Activated T-helper 2 cell treated with anti-CD3 and anti-CD28 coated beads, Interferon-gamma antibody, Interleukin-2, Interleukin-4, amounts not matched to agents 10 μg/mL and 5 μg/mL and 100 μg/mL, durations not matched to agents 14 hours and 24 hours and 36 hours (primary cell): Measurements from ENCODE around the gene MBTPS1. TPM values are rescaled to one million over a fixed set of nuclear protein-coding genes. Genes with fewer than 3 reads are reported as not detected.

Experiments
- DNase-seq: peaks from one replicate; pipeline ENCODE4 v3.0.0; 2021; ENCODE audit warnings: low spot score
- H3K27ac Mint-ChIP-seq: one replicate; pipeline ENCODE4 v1.8.0; 2021; ENCODE audit warnings: mixed read lengths
- H3K27me3 Mint-ChIP-seq: one replicate; pipeline ENCODE4 v1.8.0; 2021; ENCODE audit warnings: low read depth, mixed read lengths
- H3K36me3 Mint-ChIP-seq: one replicate; pipeline ENCODE4 v1.8.0; 2021; ENCODE audit warnings: low read depth, mixed read lengths
- H3K4me1 Mint-ChIP-seq: one replicate; pipeline ENCODE4 v1.8.0; 2021; ENCODE audit warnings: low read depth, mixed read lengths
- H3K4me3 Mint-ChIP-seq: one replicate; pipeline ENCODE4 v1.8.0; 2021; ENCODE audit warnings: low read depth, mild to moderate bottlenecking, moderate library complexity, mixed read lengths
- H3K9me3 Mint-ChIP-seq: one replicate; pipeline ENCODE4 v1.8.0; 2021; ENCODE audit warnings: mixed read lengths
- intact Hi-C: fragments of 100-400 bp; cut with micrococcal nuclease; formaldehyde crosslinking; loops from one replicate; pipeline ENCODE4 v1.15.1; 2023
- total RNA-seq: library from RNA; stranded (reverse); gene quantifications from 2 replicates; pipeline ENCODE4 v1.2.3, GENCODE V29; 2022

MBTPS1 gene
- total RNA-seq, 1 donor from 2014 or later = 54.5 TPM

DNA sequence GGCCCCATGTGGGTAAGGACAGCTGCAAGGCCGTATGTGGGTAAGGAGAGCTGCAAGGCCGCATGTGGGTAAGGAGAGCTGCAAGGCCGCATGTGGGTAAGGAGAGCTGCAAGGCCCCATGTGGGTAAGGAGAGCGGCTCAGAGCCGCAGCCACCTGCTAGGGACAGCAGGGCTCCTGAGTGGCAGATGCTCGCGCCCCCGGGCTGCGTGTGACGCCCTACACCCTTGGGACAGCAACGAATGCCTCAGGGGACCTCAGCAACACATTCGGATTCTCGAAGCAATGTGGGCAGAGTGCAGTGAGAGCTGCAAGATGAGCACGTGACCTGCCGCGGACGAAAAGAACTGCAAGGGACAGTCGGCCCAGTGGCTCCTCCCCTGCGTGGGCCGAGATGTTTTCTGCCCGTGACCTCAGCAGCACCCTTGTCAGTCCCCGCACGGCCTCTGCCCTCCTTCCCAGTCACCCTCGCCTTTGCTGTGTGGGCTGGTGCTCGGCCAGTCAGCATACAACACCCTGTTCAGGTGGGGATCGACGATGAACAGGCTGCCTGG, 64.6 kb downstream of the MBTPS1 start:
- Mint-ChIP-seq H3K27ac (no peak overlapping the region), H3K27me3 (no peaks in the 10 kb centered on the region), H3K36me3 (peaks cover 41% of the 10 kb centered on the region), H3K4me1 (no peaks in the 10 kb centered on the region), H3K4me3 (no peak overlapping the region), H3K9me3 (no peaks in the 10 kb centered on the region)
- intact Hi-C loops = no loop called here
- no peak for DNase-seq

DNA sequence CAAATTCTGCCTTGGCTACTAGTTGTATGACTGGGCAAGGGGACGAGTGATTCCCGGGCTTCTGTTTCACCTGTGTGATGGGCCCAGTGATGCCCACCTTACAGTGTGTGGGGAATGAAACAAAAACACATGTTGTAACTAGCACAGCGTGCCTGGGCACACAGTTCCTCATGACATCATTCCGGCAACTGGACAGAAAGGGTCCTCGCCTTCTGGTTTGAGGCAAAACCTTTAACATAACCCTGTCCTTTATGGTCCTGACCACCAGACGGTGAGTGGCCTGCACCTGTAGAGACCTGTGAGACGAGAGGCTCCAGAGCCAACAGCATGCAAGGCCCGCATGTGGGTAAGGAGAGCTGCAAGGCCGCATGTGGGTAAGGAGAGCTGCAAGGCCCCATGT, 66.4 kb downstream of the MBTPS1 start:
- DNase-seq = no peak
- intact Hi-C loops = no loop called here
- no peaks in the 10 kb centered on the region for H3K27me3 Mint-ChIP-seq
- H3K4me3 Mint-ChIP-seq = no peak overlapping the region
- no peaks in the 10 kb centered on the region for H3K9me3 Mint-ChIP-seq
- no peak overlapping the region for H3K27ac Mint-ChIP-seq
- peaks cover 28% of the 10 kb centered on the region for H3K36me3 Mint-ChIP-seq
- H3K4me1 Mint-ChIP-seq = no peaks in the 10 kb centered on the region

DNA sequence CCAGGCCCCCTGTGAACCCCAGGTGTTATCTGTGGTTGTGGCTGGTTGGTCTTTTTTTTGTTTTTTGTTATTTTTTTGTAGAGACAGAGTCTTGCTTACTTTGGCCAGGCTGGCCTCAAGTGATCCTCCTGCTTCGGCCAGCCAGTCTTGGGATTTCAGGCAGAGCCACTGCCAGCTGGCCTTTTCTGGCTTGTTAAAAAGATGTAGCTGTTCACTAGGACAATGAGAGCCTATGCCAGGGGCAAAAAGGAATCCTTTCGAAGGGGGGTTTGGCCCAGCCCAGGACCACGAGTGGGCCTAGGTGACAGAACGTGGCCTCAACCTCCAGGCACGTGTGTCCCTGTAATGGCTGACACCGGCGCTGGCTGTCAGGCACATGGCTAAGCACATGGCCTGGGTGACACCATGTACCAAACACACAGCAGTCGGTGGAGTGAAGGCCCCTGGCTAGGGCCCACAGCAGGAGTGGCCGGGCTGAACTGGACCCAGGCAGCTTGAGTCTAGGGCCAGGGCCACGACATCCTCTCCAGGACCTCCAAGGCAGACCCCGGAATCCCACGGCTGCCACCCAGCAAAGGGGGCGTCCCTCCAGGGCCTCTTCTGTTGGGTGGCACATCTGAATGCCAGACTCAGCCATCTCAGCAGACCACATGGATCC, 67.2 kb downstream of the MBTPS1 start:
- Mint-ChIP-seq H3K36me3 (peaks cover 27% of the 10 kb centered on the region), H3K4me1 (no peaks in the 10 kb centered on the region), H3K27me3 (no peaks in the 10 kb centered on the region), H3K4me3 (no peak overlapping the region), H3K9me3 (no peaks in the 10 kb centered on the region), H3K27ac (no peak overlapping the region)
- intact Hi-C loops = no loop called here
- no peak for DNase-seq

DNA sequence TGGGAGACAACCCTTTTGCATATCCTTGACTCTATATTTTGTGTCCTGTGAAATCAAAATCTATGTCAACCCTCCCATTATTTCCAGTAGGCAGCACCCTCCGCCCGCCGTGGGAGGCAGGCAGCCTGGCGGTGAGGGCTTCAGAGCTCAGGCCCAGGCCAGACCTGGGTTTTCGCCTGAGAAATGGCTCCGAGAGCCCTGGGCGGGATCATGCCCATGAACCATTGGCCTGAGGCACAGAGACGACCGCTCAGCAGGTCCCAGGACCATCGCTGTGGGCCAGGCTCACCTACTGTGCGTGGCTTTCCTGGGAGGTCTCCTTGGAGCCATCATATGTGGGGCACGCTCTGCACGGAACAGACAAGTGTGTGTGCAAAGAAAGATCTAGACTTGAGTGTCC, 67.9 kb downstream of the MBTPS1 start:
- Mint-ChIP-seq H3K27ac (no peak overlapping the region), H3K9me3 (no peaks in the 10 kb centered on the region), H3K4me3 (no peak overlapping the region), H3K4me1 (no peaks in the 10 kb centered on the region), H3K27me3 (peaks cover 2% of the 10 kb centered on the region), H3K36me3 (peaks cover 22% of the 10 kb centered on the region)
- intact Hi-C loops = no loop called here
- no peak for DNase-seq

DNA sequence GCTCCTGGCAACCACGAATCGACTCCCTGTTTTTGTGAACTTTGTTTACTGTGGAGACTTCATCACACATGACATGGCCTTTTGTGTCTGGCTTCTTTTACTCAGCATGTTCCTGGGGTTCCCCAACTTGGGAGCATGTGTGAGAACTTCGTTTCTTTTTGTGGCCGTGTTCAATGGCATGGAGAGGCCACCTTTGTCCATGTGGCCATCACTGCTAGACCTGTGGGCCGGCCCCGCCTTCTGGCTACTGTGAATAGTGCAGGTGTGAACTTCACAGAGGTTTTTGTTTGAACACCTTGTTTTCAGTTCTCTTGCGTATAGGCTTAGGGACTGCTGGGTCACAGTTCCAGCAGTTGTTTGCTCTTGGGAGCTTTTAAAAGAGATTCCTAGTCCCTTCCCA, 68.5 kb downstream of the MBTPS1 start:
- no peak for DNase-seq
- no peak overlapping the region for H3K27ac Mint-ChIP-seq
- no peaks in the 10 kb centered on the region for H3K4me1 Mint-ChIP-seq
- no peak overlapping the region for H3K4me3 Mint-ChIP-seq
- H3K36me3 Mint-ChIP-seq = peaks cover 16% of the 10 kb centered on the region
- peaks cover 8% of the 10 kb centered on the region for H3K27me3 Mint-ChIP-seq
- intact Hi-C loops = no loop called here
- no peaks in the 10 kb centered on the region for H3K9me3 Mint-ChIP-seq

DNA sequence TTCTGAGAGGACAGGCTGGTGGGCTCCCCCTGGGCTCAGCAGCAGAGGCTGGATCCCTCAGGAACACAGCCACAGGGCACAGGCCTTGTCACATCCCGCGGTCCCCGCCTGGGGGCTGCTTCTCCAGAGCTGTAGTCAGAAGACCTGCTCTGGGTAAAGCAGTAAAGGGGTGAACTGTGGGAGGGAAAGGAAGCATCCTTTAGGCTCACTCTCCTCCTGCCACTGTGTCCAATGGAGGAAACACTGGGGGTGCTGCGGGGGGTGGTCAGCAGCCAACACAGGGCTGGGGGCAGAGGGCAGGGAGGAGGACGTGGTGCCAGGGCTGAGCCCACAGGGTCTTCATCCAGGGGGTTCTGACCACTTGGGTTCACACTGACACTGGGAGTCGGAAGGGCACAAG, 69.1 kb downstream of the MBTPS1 start:
- H3K9me3 Mint-ChIP-seq = no peaks in the 10 kb centered on the region
- intact Hi-C loops = no loop called here
- peaks cover 9% of the 10 kb centered on the region for H3K36me3 Mint-ChIP-seq
- H3K27ac Mint-ChIP-seq = no peak overlapping the region
- H3K27me3 Mint-ChIP-seq = peaks cover 11% of the 10 kb centered on the region
- DNase-seq = no peak
- H3K4me3 Mint-ChIP-seq = no peak overlapping the region
- no peaks in the 10 kb centered on the region for H3K4me1 Mint-ChIP-seq

DNA sequence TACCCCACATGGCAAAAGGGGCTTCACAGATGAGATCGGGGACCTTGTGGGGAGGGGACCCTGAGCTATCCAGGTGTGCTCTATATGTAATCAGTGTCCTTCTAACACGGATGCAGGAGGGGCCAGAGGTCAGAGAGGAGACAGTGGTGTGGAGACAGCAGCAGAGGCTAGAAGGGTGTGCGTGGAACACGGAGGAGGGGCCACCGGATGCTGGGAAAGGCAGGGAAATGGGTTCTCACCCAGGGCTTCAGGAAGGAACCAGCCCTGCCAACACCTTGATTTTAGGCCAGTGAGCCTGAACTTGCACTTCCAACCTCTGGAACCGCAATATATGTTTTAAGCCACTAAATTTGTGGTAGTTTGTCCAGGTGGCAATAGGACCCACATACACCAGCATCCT, 69.5 kb downstream of the MBTPS1 start:
- Mint-ChIP-seq H3K27me3 (peaks cover 13% of the 10 kb centered on the region), H3K27ac (no peak overlapping the region)
- intact Hi-C loops = no loop called here

DNA sequence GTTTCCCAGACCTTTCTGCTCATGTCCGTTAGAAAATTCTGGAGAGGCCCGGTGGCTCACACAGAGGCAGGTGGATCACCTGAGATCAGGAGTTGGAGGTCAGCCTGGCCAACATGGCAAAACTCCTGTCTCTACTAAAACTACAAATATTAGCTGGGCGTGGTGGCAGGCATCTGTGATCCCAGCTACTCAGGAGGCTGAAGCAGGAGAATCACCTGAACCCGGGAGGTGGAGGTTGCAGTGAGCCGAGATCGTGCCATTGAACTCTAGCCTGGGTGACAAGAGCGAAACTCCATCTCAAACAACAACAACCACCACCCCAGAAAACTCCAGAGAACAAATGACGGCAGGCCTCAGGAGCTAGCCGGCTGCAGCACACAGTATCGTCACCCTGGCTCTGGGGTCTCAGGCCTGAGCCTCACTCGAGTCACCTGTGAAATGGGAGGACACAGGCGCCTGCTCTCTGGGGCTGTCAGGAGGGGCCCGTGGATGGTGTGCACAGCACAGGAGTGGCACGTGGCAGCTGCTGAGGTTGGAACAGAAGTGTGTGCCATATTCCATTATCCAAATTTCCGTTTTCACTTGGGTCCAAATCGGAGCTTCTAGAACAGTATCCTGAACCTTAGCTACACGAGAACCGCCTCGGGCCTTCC, 70.8 kb downstream of the MBTPS1 start:
- H3K9me3 Mint-ChIP-seq = no peaks in the 10 kb centered on the region
- peaks cover 17% of the 10 kb centered on the region for H3K27me3 Mint-ChIP-seq
- intact Hi-C loops = no loop called here
- peaks cover 4% of the 10 kb centered on the region for H3K36me3 Mint-ChIP-seq
- H3K4me1 Mint-ChIP-seq = no peaks in the 10 kb centered on the region
- DNase-seq = no peak
- no peak overlapping the region for H3K27ac Mint-ChIP-seq
- no peak overlapping the region for H3K4me3 Mint-ChIP-seq

More for the DNA sequence above, 69.5 kb downstream of the MBTPS1 start:
- Mint-ChIP-seq H3K36me3 (peaks cover 5% of the 10 kb centered on the region), H3K9me3 (no peaks in the 10 kb centered on the region), H3K4me3 (no peak overlapping the region), H3K4me1 (no peaks in the 10 kb centered on the region)
- DNase-seq = no peak

DNA sequence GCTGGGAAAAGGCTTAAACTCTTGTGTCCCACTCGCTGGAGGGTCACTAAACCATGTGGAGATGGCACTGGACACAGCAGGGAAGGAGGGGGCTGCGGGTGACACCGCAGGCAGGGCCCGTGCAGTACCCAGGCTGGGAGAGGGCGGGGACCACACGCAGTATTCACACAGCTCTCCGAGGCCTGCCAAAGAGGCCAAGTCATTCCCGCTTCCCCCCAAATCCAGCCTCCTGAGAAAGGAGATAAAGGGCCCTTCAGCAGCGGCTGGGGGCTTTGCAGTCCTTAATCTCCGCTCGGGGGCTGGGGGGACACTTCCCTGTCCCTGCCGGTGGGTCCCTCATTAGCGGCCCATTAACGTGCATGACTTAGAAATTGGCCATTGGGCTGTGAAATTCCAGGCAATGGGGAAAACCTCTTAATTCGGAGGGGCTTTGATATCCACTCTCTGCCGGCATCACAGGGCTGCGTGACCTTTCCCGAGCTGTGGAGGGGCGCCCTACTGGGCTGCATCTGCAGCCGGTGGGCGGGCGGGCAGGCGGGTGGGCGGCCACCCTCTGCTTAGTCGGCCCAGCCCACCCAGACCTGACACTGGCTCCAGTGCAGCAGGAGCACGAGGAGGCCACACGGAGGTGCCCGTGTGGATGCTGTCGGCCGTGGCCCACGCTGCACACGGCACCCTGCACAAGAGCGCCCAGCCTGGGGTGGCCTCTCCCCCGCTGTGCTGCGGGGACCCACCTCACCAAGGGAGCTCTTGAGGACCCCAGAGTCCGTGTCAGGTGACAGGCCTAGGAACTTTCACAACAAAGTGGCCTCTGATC, 71.5 kb downstream of the MBTPS1 start:
- H3K27ac Mint-ChIP-seq = no peak overlapping the region
- H3K4me3 Mint-ChIP-seq = no peak overlapping the region
- intact Hi-C loops = no loop called here
- no peaks in the 10 kb centered on the region for H3K9me3 Mint-ChIP-seq
- no peaks in the 10 kb centered on the region for H3K4me1 Mint-ChIP-seq
- no peak for DNase-seq
- H3K36me3 Mint-ChIP-seq = peaks cover under 1% of the 10 kb centered on the region
- peaks cover 17% of the 10 kb centered on the region for H3K27me3 Mint-ChIP-seq

DNA sequence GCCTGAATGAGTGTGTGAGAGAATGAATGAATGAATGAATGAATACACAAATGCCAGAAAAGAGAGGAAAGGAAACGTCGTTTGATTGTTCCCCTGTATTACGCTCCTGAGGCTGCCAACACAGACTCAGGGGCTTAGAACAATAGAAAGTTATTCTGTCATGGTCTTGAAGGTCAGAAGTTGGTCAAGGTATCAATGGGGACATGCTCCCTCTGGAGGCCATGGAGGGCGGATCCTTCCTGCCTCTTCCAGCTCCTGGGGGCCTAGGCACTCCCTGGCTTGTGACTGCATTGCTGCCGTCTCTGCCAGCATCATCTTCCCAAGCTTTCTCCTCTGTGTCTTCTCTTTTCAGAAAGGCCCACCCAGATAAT, 72.6 kb downstream of the MBTPS1 start:
- Mint-ChIP-seq H3K4me3 (no peak overlapping the region), H3K4me1 (no peaks in the 10 kb centered on the region), H3K9me3 (no peaks in the 10 kb centered on the region), H3K27ac (no peak overlapping the region), H3K36me3 (no peaks in the 10 kb centered on the region), H3K27me3 (peaks cover 21% of the 10 kb centered on the region)
- no peak for DNase-seq
- intact Hi-C loops = no loop called here

DNA sequence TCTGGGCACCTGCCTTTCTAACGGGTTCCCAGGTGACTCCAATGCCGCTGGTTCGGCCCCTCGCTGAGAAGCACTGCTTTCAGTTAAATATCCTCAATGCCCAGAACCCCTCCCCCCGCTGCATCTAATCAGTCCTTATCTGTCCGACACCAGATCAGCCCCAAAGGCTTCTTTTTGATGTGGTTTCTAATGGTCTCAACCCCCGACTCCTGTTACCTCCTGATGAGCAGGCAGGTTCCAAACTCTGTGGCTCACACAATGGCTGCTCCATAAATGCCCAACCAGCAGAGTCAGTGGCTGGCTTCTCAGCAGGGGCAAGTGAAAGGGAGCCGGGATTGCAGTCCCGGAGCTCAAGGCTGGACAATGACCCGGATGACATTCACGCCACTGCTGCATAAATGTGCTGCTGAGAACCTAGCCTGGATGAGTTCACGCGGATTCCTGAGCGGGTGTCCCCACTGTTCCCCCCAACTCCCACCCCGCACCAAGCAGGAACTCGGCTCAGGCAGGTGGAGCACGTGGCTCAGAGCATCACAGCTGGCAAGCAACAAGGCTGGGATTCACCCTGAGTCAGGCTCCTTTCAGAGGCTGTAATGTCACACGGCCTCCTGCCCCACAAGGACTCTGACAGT, 73.1 kb downstream of the MBTPS1 start:
- H3K36me3 Mint-ChIP-seq = no peaks in the 10 kb centered on the region
- intact Hi-C loops = no loop called here
- H3K4me3 Mint-ChIP-seq = no peak overlapping the region
- no peak overlapping the region for H3K27ac Mint-ChIP-seq
- no peaks in the 10 kb centered on the region for H3K4me1 Mint-ChIP-seq
- no peaks in the 10 kb centered on the region for H3K9me3 Mint-ChIP-seq
- peaks cover 21% of the 10 kb centered on the region for H3K27me3 Mint-ChIP-seq
- no peak for DNase-seq

DNA sequence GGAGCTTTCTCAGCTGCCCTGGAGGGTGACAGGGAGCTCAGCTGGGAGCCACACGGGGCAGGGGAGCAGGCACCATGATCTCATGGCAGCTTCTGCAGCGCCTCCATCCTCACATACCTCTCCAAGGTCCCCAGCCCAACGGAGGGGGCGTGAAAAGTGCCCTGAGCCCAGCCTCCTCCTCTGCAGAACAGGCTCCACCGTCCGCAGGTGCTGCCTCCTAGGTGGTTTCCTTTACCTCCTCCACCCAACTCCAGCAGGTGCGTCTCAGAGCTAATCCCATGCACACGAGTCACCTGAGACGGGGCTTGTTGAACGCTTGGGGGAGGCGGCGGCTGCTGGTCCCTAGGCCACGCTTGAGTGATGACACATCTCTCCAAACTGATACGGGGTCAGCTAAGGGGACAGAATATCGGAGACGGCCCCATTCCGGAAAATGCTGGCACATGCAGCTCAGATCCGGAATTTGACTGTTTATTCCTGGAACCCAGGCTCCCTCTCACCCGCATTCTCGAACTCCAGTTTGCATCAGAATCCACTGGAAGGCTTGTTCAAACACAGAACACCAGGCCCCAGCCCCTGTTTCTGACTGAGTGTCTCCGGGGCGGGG, 73.8 kb downstream of the MBTPS1 start:
- DNase-seq = no peak
- Mint-ChIP-seq H3K4me1 (no peaks in the 10 kb centered on the region), H3K9me3 (no peaks in the 10 kb centered on the region), H3K4me3 (no peak overlapping the region), H3K27ac (no peak overlapping the region), H3K27me3 (peaks cover 21% of the 10 kb centered on the region), H3K36me3 (no peaks in the 10 kb centered on the region)
- intact Hi-C loops = no loop called here
